ENCODE results near the gene MLLT10. TPM values are rescaled to one million over a fixed set of nuclear protein-coding genes. Genes with fewer than 3 reads are reported as not detected.

MLLT10 gene
- total RNA-seq, 4 donors from 2014 or later, result 33.4 to 58.1 (median 43.6) TPM

GRCh38 chr10:21754410-21755011, 220.5 kb downstream of the MLLT10 start:
- DNase-seq (ENCODE audit: low spot score) (no peak), ATAC-seq (ENCODE audit: low FRiP score) (no peak)
- TF ChIP-seq CTCF (IDR thresholded peaks at IDR 0.05), result no peak

DNA sequence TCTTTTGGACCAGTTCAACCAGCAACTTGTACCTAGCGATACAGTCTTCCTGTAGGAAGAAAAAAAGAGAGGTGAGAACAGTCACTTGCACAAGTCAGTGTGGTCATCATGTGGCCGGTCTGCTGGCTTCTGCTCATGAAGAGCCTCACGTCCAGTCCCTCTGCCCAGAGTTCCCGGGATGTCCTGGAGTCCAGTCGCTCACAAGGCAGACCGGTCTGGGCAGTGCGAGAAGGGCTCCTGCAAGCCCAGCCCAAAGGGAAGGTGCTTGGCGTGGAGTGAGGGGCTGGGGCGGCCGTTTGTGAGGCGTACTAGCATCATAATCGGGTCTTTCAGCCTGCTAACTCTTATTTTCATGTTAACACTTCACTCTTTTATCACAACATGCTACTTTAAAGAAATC, 222.7 kb downstream of the MLLT10 start:
- no peak for TF ChIP-seq CTCF (IDR thresholded peaks at IDR 0.05)
- ATAC-seq (ENCODE audit: low FRiP score) (no peak), DNase-seq (ENCODE audit: low spot score) (no peak)

DNA sequence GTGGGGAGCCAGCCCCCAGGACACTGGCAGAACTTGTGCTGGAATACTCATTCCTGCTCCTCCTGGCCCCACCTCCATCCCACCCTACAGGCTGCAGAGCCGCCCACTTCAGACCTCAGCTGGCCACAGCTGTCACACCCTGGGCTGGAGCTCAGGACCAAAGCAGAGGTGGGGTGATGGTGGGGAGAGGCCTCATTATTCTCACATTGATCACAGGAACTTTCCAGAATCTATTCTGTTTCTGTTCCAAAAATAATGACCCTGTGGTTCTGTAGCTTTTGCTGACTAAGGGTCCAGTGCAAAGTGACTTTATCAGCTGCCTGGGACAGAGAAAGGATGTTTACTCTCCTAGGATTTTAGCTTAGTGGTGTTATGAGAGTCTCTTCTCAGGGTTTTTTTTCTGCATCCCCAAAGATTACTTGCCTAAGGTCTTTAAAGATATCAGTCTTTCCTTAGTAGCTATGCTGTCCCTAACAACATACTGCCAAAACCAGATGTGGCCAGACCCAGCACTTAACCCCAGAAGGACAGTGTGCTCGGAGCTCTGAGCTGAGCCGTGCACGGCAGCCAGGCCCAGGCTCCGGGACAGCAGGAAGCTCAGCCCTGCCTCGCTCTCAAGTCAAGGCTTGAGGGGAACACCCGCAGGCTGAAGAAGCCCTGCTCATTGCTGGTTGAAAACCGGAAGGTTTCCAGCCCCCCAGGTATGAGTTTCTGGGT, 223.3 kb downstream of the MLLT10 start:
- no peak for DNase-seq (ENCODE audit: low spot score)
- ATAC-seq (ENCODE audit: low FRiP score), result no peak
- no peak for TF ChIP-seq CTCF (IDR thresholded peaks at IDR 0.05)

DNA sequence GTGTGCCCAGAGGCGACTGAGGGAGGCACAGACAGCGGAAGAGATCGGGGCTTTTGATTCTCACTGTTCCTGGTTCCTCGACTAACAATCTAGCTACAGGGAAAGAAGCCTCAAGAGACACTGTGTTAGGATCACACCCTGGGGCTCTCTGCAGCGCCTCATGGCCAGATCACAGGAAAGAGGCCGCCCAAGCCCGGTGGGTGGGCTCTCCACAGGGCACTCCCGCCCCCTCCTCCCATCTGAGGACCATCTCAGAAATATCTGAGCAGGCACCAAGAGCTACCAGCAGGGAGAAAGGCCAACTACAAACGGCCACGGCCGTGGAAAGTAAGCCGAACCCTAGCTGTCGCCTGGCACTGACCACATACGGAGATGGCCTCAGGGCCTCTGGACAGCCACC, 224.2 kb downstream of the MLLT10 start:
- DNase-seq (ENCODE audit: low spot score) (no peak), ATAC-seq (ENCODE audit: low FRiP score) (no peak)
- no peak for TF ChIP-seq CTCF (IDR thresholded peaks at IDR 0.05)

DNA sequence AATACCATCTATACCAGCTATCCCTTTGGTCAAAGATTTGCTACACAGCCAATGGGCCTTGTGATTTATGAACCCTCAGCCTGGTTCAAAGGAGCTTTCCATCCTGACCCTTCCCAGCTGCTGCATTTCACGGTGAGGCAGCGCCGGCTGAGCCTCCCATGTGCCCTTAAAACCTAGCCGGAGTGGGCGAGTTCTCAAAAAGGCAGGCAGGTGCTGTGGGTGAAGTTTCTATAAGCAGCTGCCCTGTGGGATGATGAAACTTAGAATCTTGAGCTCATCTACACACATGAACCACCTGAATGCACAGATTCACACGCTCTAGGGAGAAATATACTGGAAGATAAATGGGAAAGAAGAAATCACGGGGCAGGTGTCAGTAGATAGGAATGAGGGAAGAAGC, 224.7 kb downstream of the MLLT10 start:
- TF ChIP-seq CTCF (IDR thresholded peaks at IDR 0.05), result no peak
- ATAC-seq (ENCODE audit: low FRiP score), result no peak

GRCh38 chr10:21759232-21759631, 225.2 kb downstream of the MLLT10 start:
- DNase-seq (ENCODE audit: low spot score), result no peak
- TF ChIP-seq CTCF (IDR thresholded peaks at IDR 0.05), result no peak
- no peak for ATAC-seq (ENCODE audit: low FRiP score)

More for the DNA sequence above, 224.7 kb downstream of the MLLT10 start:
- no peak for DNase-seq (ENCODE audit: low spot score)

DNA sequence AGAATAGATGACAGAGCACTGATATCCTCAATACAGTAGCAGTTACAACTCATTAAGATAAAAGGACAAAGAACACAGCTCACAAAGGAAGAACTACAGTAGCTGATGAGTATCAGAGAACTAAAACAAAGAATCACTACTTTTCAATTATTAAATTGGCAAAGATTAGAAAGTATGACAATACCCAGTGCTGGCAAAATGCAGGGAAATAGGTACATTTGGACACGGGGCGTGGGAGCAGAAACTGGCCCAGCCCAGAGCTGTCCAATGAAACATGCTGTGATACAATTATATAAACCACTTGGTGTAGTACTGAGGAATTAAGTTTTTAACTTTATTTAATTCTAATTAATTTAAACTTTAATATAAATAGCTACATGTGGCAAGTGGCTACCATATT, 226.3 kb downstream of the MLLT10 start:
- TF ChIP-seq CTCF (IDR thresholded peaks at IDR 0.05), result no peak
- no peak for DNase-seq (ENCODE audit: low spot score)
- ATAC-seq (ENCODE audit: low FRiP score), result no peak

Measured in omental fat pad (tissue), 4 donors.